Measurements from ENCODE around the gene KL. TPM values are rescaled to one million over a fixed set of nuclear protein-coding genes. Genes with fewer than 3 reads are reported as not detected.

The KL gene
- polyA plus RNA-seq, 1 donor (not counting 4 experiments of a cell fraction or from before 2014, with no cell fraction given) = not detected

DNA sequence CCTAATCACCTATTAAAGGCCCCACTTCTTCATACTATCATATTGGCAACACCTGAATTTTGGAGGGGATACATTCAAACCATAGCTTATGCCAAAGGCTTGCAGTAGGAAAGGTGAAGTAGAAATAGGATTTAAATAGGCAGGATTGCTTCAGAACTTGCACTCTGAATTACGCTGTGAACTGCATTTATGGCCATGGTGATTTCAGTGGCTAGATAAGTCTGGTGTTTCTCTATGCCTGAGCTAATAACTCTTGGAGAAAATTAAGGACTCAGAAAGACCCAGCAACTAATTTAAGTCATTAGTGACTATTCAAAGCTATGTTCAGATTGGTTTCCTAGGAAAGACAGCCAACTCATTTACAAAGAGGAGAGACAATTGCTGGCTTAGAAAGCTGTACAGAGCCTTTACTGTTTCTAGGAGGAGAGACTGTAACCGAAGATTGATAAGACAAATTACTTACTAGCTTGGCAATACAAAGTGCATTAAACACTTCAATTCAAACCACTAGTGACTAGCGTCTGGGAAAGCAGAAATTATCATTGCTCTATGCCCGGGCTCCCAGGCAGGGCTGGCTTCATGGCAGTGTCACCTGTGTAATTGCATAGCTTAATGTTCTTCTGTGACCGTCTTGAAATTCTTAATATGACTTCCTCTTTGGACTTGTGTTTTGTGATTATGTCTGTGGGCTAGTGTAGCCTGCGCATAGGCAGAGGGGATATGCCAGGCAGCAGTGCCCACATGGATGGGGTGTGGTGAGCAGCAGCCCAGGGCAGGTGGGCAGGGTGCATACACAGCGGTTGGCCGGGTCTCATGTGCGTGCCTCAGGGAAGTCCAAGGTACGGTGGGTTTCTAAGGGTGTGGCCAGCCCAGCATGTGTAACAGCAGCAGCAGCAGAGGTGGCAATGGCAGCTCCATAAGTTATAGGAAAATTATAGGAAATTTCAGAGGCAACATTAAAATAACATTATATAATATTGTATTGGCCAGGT lies 60.1 kb downstream of the KL start:
- no peaks in the 10 kb centered on the region for H3K27me3 ChIP-seq (ENCODE audit: control insufficient read depth, extremely low read depth, insufficient read depth, low read length)
- H4K20me1 ChIP-seq (ENCODE audit: control insufficient read depth, extremely low read depth, insufficient read depth, low read length) = no peaks in the 10 kb centered on the region
- no peak overlapping the region for H3K27ac ChIP-seq (ENCODE audit: control insufficient read depth, insufficient read depth, low read length)
- TF ChIP-seq, protein P1, sequence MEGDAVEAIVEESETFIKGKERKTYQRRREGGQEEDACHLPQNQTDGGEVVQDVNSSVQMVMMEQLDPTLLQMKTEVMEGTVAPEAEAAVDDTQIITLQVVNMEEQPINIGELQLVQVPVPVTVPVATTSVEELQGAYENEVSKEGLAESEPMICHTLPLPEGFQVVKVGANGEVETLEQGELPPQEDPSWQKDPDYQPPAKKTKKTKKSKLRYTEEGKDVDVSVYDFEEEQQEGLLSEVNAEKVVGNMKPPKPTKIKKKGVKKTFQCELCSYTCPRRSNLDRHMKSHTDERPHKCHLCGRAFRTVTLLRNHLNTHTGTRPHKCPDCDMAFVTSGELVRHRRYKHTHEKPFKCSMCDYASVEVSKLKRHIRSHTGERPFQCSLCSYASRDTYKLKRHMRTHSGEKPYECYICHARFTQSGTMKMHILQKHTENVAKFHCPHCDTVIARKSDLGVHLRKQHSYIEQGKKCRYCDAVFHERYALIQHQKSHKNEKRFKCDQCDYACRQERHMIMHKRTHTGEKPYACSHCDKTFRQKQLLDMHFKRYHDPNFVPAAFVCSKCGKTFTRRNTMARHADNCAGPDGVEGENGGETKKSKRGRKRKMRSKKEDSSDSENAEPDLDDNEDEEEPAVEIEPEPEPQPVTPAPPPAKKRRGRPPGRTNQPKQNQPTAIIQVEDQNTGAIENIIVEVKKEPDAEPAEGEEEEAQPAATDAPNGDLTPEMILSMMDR (optimal IDR thresholded peaks at IDR 0.05 in 1 of 3, IDR thresholded peaks at IDR 0.05 in 1 of 3, conservative IDR thresholded peaks at IDR 0.05 in 1 of 3; ENCODE audit: extremely low read depth in 1 of 3, insufficient read depth in 2 of 3, low read length in 3 of 3) = no peak
- no peak for TF ChIP-seq EZH2 (IDR thresholded peaks at IDR 0.05; ENCODE audit: low read length)
- no peak overlapping the region for H3K4me3 ChIP-seq (ENCODE audit: control insufficient read depth in 2 of 3, extremely low read depth in 1 of 3, insufficient read depth in 2 of 3, low read depth in 1 of 3, low read length in 3 of 3)
- no peaks in the 10 kb centered on the region for H3K4me1 ChIP-seq (ENCODE audit: control insufficient read depth, extremely low read depth, insufficient read depth, low read length)
- no peaks in the 10 kb centered on the region for H3K9me1 ChIP-seq (ENCODE audit: control insufficient read depth, extremely low read depth, insufficient read depth, low read length)
- no peak overlapping the region for H3K9ac ChIP-seq (ENCODE audit: control insufficient read depth, extremely low read depth, insufficient read depth, low read length)
- dilution Hi-C loops (cut with MboI; ENCODE audit: extremely low pct_ligation_motif_present, low sequenced_read_pairs) = no loop called here
- H3K36me3 ChIP-seq (ENCODE audit: control insufficient read depth in 2 of 2, extremely low read depth in 1 of 2, insufficient read depth in 2 of 2, low read length in 2 of 2) = no peaks in the 10 kb centered on the region
- H3K79me2 ChIP-seq (ENCODE audit: control insufficient read depth, insufficient read depth, low read length) = no peaks in the 10 kb centered on the region
- no peak overlapping the region for H2AFZ ChIP-seq (ENCODE audit: control insufficient read depth, low read length)
- no peak overlapping the region for H3K4me2 ChIP-seq (ENCODE audit: control insufficient read depth, extremely low read depth, insufficient read depth, low read depth, low read length)
- H3K9me3 ChIP-seq (ENCODE audit: control insufficient read depth, low read depth, low read length) = no peaks in the 10 kb centered on the region
- DNase-seq (ENCODE audit: low read depth, low spot score) (no peak), FAIRE-seq (no peak)

- no peaks in the 10 kb centered on the region for H3K27me3 ChIP-seq (ENCODE audit: control insufficient read depth, extremely low read depth, insufficient read depth, low read length)
- no peaks in the 10 kb centered on the region for H3K4me1 ChIP-seq (ENCODE audit: control insufficient read depth, extremely low read depth, insufficient read depth, low read length)
- H3K27ac ChIP-seq (ENCODE audit: control insufficient read depth, insufficient read depth, low read length) = no peak overlapping the region
- no peak overlapping the region for H3K4me2 ChIP-seq (ENCODE audit: control insufficient read depth, extremely low read depth, insufficient read depth, low read depth, low read length)
- dilution Hi-C loops (cut with MboI; ENCODE audit: extremely low pct_ligation_motif_present, low sequenced_read_pairs) = no loop called here
- H4K20me1 ChIP-seq (ENCODE audit: control insufficient read depth, extremely low read depth, insufficient read depth, low read length) = no peaks in the 10 kb centered on the region
- no peaks in the 10 kb centered on the region for H3K36me3 ChIP-seq (ENCODE audit: control insufficient read depth in 2 of 2, extremely low read depth in 1 of 2, insufficient read depth in 2 of 2, low read length in 2 of 2)
- H2AFZ ChIP-seq (ENCODE audit: control insufficient read depth, low read length) = no peak overlapping the region
- no peak for TF ChIP-seq EZH2 (IDR thresholded peaks at IDR 0.05; ENCODE audit: low read length)
- TF ChIP-seq, protein P1 (optimal IDR thresholded peaks at IDR 0.05 in 1 of 3, IDR thresholded peaks at IDR 0.05 in 1 of 3, conservative IDR thresholded peaks at IDR 0.05 in 1 of 3; ENCODE audit: extremely low read depth in 1 of 3, insufficient read depth in 2 of 3, low read length in 3 of 3) = no peak
- H3K9ac ChIP-seq (ENCODE audit: control insufficient read depth, extremely low read depth, insufficient read depth, low read length) = no peak overlapping the region
- no peaks in the 10 kb centered on the region for H3K9me1 ChIP-seq (ENCODE audit: control insufficient read depth, extremely low read depth, insufficient read depth, low read length)
- no peaks in the 10 kb centered on the region for H3K79me2 ChIP-seq (ENCODE audit: control insufficient read depth, insufficient read depth, low read length)
- H3K4me3 ChIP-seq (ENCODE audit: control insufficient read depth in 2 of 3, extremely low read depth in 1 of 3, insufficient read depth in 2 of 3, low read depth in 1 of 3, low read length in 3 of 3) = no peak overlapping the region
- no peak for DNase-seq (ENCODE audit: low read depth, low spot score)
- FAIRE-seq = no peak
- no peaks in the 10 kb centered on the region for H3K9me3 ChIP-seq (ENCODE audit: control insufficient read depth, low read depth, low read length)
Measured at GRCh38 chr13:33078263-33078662, 62.0 kb downstream of the KL start.
